Measurements from ENCODE around the gene UBB. TPM values are rescaled to one million over a fixed set of nuclear protein-coding genes. Genes with fewer than 3 reads are reported as not detected.

Gene UBB
- 1,000 to 10,000 TPM; 1,415 to 1,441 TPM for total RNA-seq

DNA sequence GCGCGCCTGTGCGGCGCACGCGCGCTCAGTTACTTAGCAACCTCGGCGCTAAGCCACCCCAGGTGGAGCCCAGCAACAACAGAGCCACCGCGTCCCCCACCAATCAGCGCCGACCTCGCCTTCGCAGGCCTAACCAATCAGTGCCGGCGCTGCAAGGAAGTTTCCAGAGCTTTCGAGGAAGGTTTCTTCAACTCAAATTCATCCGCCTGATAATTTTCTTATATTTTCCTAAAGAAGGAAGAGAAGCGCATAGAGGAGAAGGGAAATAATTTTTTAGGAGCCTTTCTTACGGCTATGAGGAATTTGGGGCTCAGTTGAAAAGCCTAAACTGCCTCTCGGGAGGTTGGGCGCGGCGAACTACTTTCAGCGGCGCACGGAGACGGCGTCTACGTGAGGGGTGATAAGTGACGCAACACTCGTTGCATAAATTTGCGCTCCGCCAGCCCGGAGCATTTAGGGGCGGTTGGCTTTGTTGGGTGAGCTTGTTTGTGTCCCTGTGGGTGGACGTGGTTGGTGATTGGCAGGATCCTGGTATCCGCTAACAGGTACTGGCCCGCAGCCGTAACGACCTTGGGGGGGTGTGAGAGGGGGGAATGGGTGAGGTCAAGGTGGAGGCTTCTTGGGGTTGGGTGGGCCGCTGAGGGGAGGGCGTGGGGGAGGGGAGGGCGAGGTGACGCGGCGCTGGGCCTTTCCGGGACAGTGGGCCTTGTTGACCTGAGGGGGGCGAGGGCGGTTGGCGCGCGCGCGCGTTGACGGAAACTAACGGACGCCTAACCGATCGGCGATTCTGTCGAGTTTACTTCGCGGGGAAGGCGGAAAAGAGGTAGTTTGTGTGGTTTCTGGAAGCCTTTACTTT, at the start of gene UBB:
UBB (plus strand) TSS at position 452 of the 856 bp plus-strand sequence. CDS start 817 bp downstream, outside the sequence.
- CTCF ChIA-PET: interaction anchor here (0.6 to 5.2 kb wide), 6 partner anchors 17 to 531 kb away, joined by 3 to 33 read pairs (median 6); partner anchors contain the start of gene TRPV2
- DNase-seq: peak; percentile 97
- ATAC-seq: peak; percentile 92
- Mint-ChIP-seq H3K4me3 (peak within 1 kb of the TSS; percentile 97), H3K9me3 (ENCODE audit: insufficient read depth) (no peaks in the 10 kb centered on the region), H3K27me3 (ENCODE audit: low read depth) (no peaks in the 10 kb centered on the region), H3K36me3 (ENCODE audit: low read depth) (peaks cover 38% of the 10 kb centered on the region), H3K4me1 (ENCODE audit: low read depth) (peaks cover 38% of the 10 kb centered on the region), H3K27ac (peak within 1 kb of the TSS; percentile 96)
- POLR2A ChIA-PET: interaction anchor here (0.6 to 2.8 kb wide), 25 partner anchors 8 to 203 kb away, joined by 3 to 66 read pairs (median 5); partner anchors contain the start of genes CENPV, NCOR1 and TRPV2

DNA sequence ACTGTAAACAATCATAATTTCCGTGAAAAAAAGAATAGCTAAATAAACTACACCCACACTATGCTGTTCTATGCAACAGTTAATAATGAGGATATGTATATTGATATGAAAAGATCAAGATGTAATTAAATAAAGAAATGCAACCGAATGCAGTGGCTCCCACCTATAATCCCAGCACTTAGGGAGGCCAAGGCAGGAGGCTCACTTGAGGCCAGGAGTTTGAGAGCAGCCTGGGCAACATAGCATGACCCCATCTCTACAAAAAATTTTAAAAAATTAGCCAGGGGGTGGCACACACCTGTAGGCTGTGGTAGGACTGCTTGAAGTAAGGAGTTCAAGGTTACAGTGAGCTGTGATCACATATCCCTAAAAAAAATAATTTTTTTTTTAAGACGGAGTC, 42.5 kb upstream of the UBB start:
- Mint-ChIP-seq H3K36me3 (ENCODE audit: low read depth) (peaks cover 15% of the 10 kb centered on the region), H3K27ac (no peak overlapping the region), H3K27me3 (ENCODE audit: low read depth) (no peaks in the 10 kb centered on the region), H3K4me1 (ENCODE audit: low read depth) (no peaks in the 10 kb centered on the region), H3K4me3 (no peak overlapping the region), H3K9me3 (ENCODE audit: insufficient read depth) (no peaks in the 10 kb centered on the region)
- no peak for DNase-seq
- ChIA-PET CTCF (interaction anchor here (0.6 to 1.4 kb wide), 2 partner anchors 15 to 77 kb away, joined by 3 to 4 read pairs; partner anchors contain the start of genes CENPV and TRPV2), POLR2A (no interaction called here)
- ATAC-seq: no peak

- ChIA-PET CTCF (no interaction called here), POLR2A (no interaction called here)
- Mint-ChIP-seq H3K27me3 (ENCODE audit: low read depth) (no peaks in the 10 kb centered on the region), H3K4me1 (ENCODE audit: low read depth) (peaks cover 1% of the 10 kb centered on the region), H3K36me3 (ENCODE audit: low read depth) (peaks cover 22% of the 10 kb centered on the region), H3K27ac (no peak overlapping the region), H3K4me3 (no peak overlapping the region), H3K9me3 (ENCODE audit: insufficient read depth) (no peaks in the 10 kb centered on the region)
- ATAC-seq (no peak), DNase-seq (no peak)
These were observed 41.5 kb upstream of the UBB start for GRCh38 chr17:16339402-16339801.

- CTCF ChIA-PET: no interaction called here
- H3K9me3 Mint-ChIP-seq (ENCODE audit: insufficient read depth): no peaks in the 10 kb centered on the region
- no peak overlapping the region for H3K4me3 Mint-ChIP-seq
These were observed 40.9 kb upstream of the UBB start for GRCh38 chr17:16339959-16340358.

GRCh38 chr17:16342979-16343378, 37.9 kb upstream of the UBB start:
- CTCF ChIA-PET: interaction anchor here (1.3 to 2.6 kb wide), 3 partner anchors 9 to 57 kb away, joined by 3 to 11 read pairs (median 9); partner anchors contain the start of gene CENPV
- peaks cover 1% of the 10 kb centered on the region for H3K4me1 Mint-ChIP-seq (ENCODE audit: low read depth)
- no peak for ATAC-seq
- H3K9me3 Mint-ChIP-seq (ENCODE audit: insufficient read depth): no peaks in the 10 kb centered on the region
- POLR2A ChIA-PET: interaction anchor here (0.8 kb wide), 1 partner anchor 9 kb away, joined by 5 read pairs; no protein-coding TSS in a partner anchor
- H3K27me3 Mint-ChIP-seq (ENCODE audit: low read depth): no peaks in the 10 kb centered on the region
- DNase-seq: no peak
- H3K4me3 Mint-ChIP-seq: no peak overlapping the region
- peaks cover 24% of the 10 kb centered on the region for H3K36me3 Mint-ChIP-seq (ENCODE audit: low read depth)
- H3K27ac Mint-ChIP-seq: no peak overlapping the region

More at GRCh38 chr17:16339959-16340358, 40.9 kb upstream of the UBB start:
- Mint-ChIP-seq H3K27ac (no peak overlapping the region), H3K4me1 (ENCODE audit: low read depth) (peaks cover 1% of the 10 kb centered on the region), H3K27me3 (ENCODE audit: low read depth) (no peaks in the 10 kb centered on the region), H3K36me3 (ENCODE audit: low read depth) (peaks cover 22% of the 10 kb centered on the region)
- POLR2A ChIA-PET: no interaction called here
- DNase-seq (no peak), ATAC-seq (no peak)

GRCh38 chr17:16343569-16343968, 37.3 kb upstream of the UBB start:
- no peak overlapping the region for H3K4me3 Mint-ChIP-seq
- ChIA-PET CTCF (interaction anchor here (1.3 to 2.1 kb wide), 2 partner anchors 20 to 57 kb away, joined by 3 to 9 read pairs; no protein-coding TSS in a partner anchor), POLR2A (no interaction called here)
- DNase-seq (no peak), ATAC-seq (no peak)
- no peaks in the 10 kb centered on the region for H3K9me3 Mint-ChIP-seq (ENCODE audit: insufficient read depth)
- H3K27ac Mint-ChIP-seq: no peak overlapping the region
- H3K27me3 Mint-ChIP-seq (ENCODE audit: low read depth): no peaks in the 10 kb centered on the region
- H3K4me1 Mint-ChIP-seq (ENCODE audit: low read depth): peaks cover 1% of the 10 kb centered on the region
- peaks cover 24% of the 10 kb centered on the region for H3K36me3 Mint-ChIP-seq (ENCODE audit: low read depth)

- Mint-ChIP-seq H3K36me3 (ENCODE audit: low read depth) (peaks cover 30% of the 10 kb centered on the region), H3K4me3 (no peak overlapping the region), H3K4me1 (ENCODE audit: low read depth) (peaks cover 1% of the 10 kb centered on the region), H3K27ac (no peak overlapping the region), H3K9me3 (ENCODE audit: insufficient read depth) (no peaks in the 10 kb centered on the region), H3K27me3 (ENCODE audit: low read depth) (no peaks in the 10 kb centered on the region)
- ATAC-seq (no peak), DNase-seq (no peak)
- ChIA-PET CTCF (no interaction called here), POLR2A (no interaction called here)
These were observed 35.3 kb upstream of the UBB start for GRCh38 chr17:16345565-16345964.

- Mint-ChIP-seq H3K4me3 (no peak overlapping the region), H3K36me3 (ENCODE audit: low read depth) (peaks cover 30% of the 10 kb centered on the region), H3K4me1 (ENCODE audit: low read depth) (peaks cover 12% of the 10 kb centered on the region), H3K27ac (no peak overlapping the region), H3K27me3 (ENCODE audit: low read depth) (no peaks in the 10 kb centered on the region), H3K9me3 (ENCODE audit: insufficient read depth) (no peaks in the 10 kb centered on the region)
- no peak for ATAC-seq
- DNase-seq: no peak
- ChIA-PET POLR2A (no interaction called here), CTCF (no interaction called here)
These were observed 34.1 kb upstream of the UBB start for GRCh38 chr17:16346721-16347271.

- Mint-ChIP-seq H3K4me3 (no peak overlapping the region), H3K9me3 (ENCODE audit: insufficient read depth) (no peaks in the 10 kb centered on the region), H3K27ac (no peak overlapping the region), H3K27me3 (ENCODE audit: low read depth) (no peaks in the 10 kb centered on the region), H3K4me1 (ENCODE audit: low read depth) (peaks cover 22% of the 10 kb centered on the region), H3K36me3 (ENCODE audit: low read depth) (peaks cover 17% of the 10 kb centered on the region)
- no peak for ATAC-seq
- POLR2A ChIA-PET: interaction anchor here (0.7 kb wide), 1 partner anchor 53 kb away, joined by 4 read pairs; no protein-coding TSS in a partner anchor
- DNase-seq: no peak
- CTCF ChIA-PET: interaction anchor here (1.5 kb wide), 1 partner anchor 127 kb away, joined by 4 read pairs; no protein-coding TSS in a partner anchor
These were observed 32.3 kb upstream of the UBB start for GRCh38 chr17:16348586-16348985.

- peaks cover 25% of the 10 kb centered on the region for H3K4me1 Mint-ChIP-seq (ENCODE audit: low read depth)
- ATAC-seq: no peak
- no peak for DNase-seq
- H3K36me3 Mint-ChIP-seq (ENCODE audit: low read depth): peaks cover 10% of the 10 kb centered on the region
- ChIA-PET POLR2A (interaction anchor here (0.6 to 1.4 kb wide), 3 partner anchors 8 to 139 kb away, joined by 3 to 9 read pairs (median 3); no protein-coding TSS in a partner anchor), CTCF (interaction anchor here (1.0 to 3.4 kb wide), 3 partner anchors 14 to 128 kb away, joined by 3 to 26 read pairs (median 4); no protein-coding TSS in a partner anchor)
- H3K4me3 Mint-ChIP-seq: no peak overlapping the region
- no peaks in the 10 kb centered on the region for H3K9me3 Mint-ChIP-seq (ENCODE audit: insufficient read depth)
- H3K27ac Mint-ChIP-seq: no peak overlapping the region
- H3K27me3 Mint-ChIP-seq (ENCODE audit: low read depth): no peaks in the 10 kb centered on the region
These were observed 31.5 kb upstream of the UBB start for GRCh38 chr17:16349431-16349830.

DNA sequence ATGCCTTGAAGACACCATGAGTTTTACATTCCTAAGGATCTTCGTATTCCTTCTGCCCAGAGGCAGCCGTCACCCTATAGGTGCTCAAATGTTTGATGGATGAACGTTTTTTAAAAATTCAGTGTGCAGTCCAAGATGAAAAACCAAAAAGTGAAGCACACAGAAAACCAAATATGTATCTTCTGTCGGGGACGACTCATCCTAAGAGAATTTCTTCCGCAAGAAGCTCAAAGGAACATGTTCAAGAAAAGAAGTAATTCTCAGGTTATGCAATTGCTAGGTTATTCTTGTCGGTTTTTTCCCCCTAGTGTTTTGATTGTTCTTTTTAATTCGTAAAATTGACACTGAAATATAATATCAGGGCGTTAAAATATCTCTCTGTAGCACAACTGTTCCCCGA, 29.1 kb upstream of the UBB start:
- peak overlapping the region; percentile 79 for H3K27ac Mint-ChIP-seq
- ChIA-PET POLR2A (interaction anchor here (0.8 to 2.4 kb wide), 5 partner anchors 9 to 87 kb away, joined by 3 to 19 read pairs (median 5); partner anchors contain the start of gene UBB), CTCF (interaction anchor here (0.7 to 3.4 kb wide), 8 partner anchors 9 to 323 kb away, joined by 3 to 26 read pairs (median 7); partner anchors contain the start of gene TRPV2)
- H3K4me1 Mint-ChIP-seq (ENCODE audit: low read depth): peaks cover 25% of the 10 kb centered on the region
- ATAC-seq: no peak
- DNase-seq: no peak
- peak overlapping the region; percentile 83 for H3K4me3 Mint-ChIP-seq
- peaks cover 3% of the 10 kb centered on the region for H3K27me3 Mint-ChIP-seq (ENCODE audit: low read depth)
- H3K36me3 Mint-ChIP-seq (ENCODE audit: low read depth): peaks cover 10% of the 10 kb centered on the region
- no peaks in the 10 kb centered on the region for H3K9me3 Mint-ChIP-seq (ENCODE audit: insufficient read depth)

All from activated CD8-positive, alpha-beta T cell treated with anti-CD3 and anti-CD28 coated beads, Interleukin-2, amount 10 ng/mL, durations not matched to agents 7 days and 5 days (primary cell).